PC-9 (cell line): ENCODE results near the gene PARN. TPM values are rescaled to one million over a fixed set of nuclear protein-coding genes. Genes with fewer than 3 reads are reported as not detected.

Experiments
- BruUV-seq: library from RNA; stranded (reverse); fragments of 400-500 nt; replicated peaks from 2 replicates; lab custom pipeline; 2021; lab: Mats Ljungman, UMichigan
- CTCF ChIA-PET: fragments of 300-600 bp; sonication (Branson Sonifier 250); formaldehyde crosslinking; loops from one replicate; lab custom pipeline; 2022; ENCODE audit warnings: antibody characterized with exemption; lab: Charles Lee
- POLR2A ChIA-PET: fragments of 300-600 bp; sonication (Branson Sonifier 250); formaldehyde crosslinking; loops from one replicate; lab custom pipeline; 2022; ENCODE audit warnings: antibody characterized with exemption; ENCODE audit not compliant: unreplicated experiment; lab: Charles Lee
- DNase-seq, 2 experiments: peaks; one replicate each; pipeline versions ENCODE4 v3.0.0 to v3.0.0-alpha.2; 2015 to 2022; ENCODE audit warnings: mixed read lengths in 1 of 2
- H2AFZ ChIP-seq: fragments of 200-600 bp; sonication (generic); 2 replicates; pipeline ENCODE4 v1.8.1; 2017; ENCODE audit warnings: antibody characterized with exemption
- H3F3A ChIP-seq: fragments of 200-600 bp; sonication (generic); 2 replicates; pipeline ENCODE4 v1.8.1; 2017; ENCODE audit warnings: antibody characterized with exemption, mild to moderate bottlenecking, low read depth; ENCODE audit not compliant: insufficient read depth
- H3K27ac ChIP-seq: fragments of 200-600 bp; sonication (generic); 2 replicates; pipeline ENCODE4 v1.6.1; 2016; ENCODE audit warnings: mixed run types
- H3K27me3 ChIP-seq: fragments of 200-600 bp; sonication (generic); 2 replicates; pipeline ENCODE4 v1.6.1; 2016; ENCODE audit warnings: low read depth, mixed run types; ENCODE audit not compliant: insufficient read depth
- H3K36me3 ChIP-seq: fragments of 200-600 bp; sonication (generic); 2 replicates; pipeline ENCODE4 v1.6.1; 2016; ENCODE audit warnings: low read depth, mixed run types
- H3K4me1 ChIP-seq: fragments of 200-600 bp; sonication (generic); replicated peaks from 2 replicates; pipeline ENCODE4 v1.6.1; 2016; ENCODE audit warnings: mixed run types; ENCODE audit not compliant: insufficient read depth
- H3K4me2 ChIP-seq: fragments of 200-600 bp; sonication (generic); 2 replicates; pipeline ENCODE4 v1.6.1; 2017; ENCODE audit warnings: mixed run types
- H3K4me3 ChIP-seq: fragments of 200-600 bp; sonication (generic); 2 replicates; pipeline ENCODE4 v1.6.1; 2016; ENCODE audit warnings: mixed run types
- H3K79me2 ChIP-seq: fragments of 200-600 bp; sonication (generic); 2 replicates; pipeline ENCODE4 v1.6.1; 2017; ENCODE audit warnings: low read depth, mixed run types
- H3K9me2 ChIP-seq: fragments of 200-600 bp; sonication (generic); 2 replicates; pipeline ENCODE4 v1.8.1; 2017; ENCODE audit warnings: mild to moderate bottlenecking; ENCODE audit not compliant: insufficient read depth
- H3K9me3 ChIP-seq: fragments of 200-600 bp; sonication (generic); 2 replicates; pipeline ENCODE4 v1.8.1; 2016; ENCODE audit warnings: low read depth; ENCODE audit not compliant: insufficient read depth
- H4K20me1 ChIP-seq: fragments of 200-600 bp; sonication (generic); 2 replicates; pipeline ENCODE4 v1.8.1; 2017; ENCODE audit not compliant: insufficient read depth
- EZH2 ChIP-seq: fragments of 200-600 bp; sonication (generic); IDR thresholded peaks from 2 replicates; pipeline ENCODE4 v1.8.0; 2017; ENCODE audit warnings: antibody characterized with exemption, low read depth
- intact Hi-C: fragments of 100-400 bp; cut with micrococcal nuclease; formaldehyde crosslinking; loops from one replicate; pipeline ENCODE4 v1.10.0; 2022; ENCODE audit not compliant: unreplicated experiment
- total RNA-seq: library from RNA; stranded (reverse); gene quantifications from 2 replicates; pipeline ENCODE4 v1.2.3, GENCODE V29; 2021
- TF ChIP-seq, protein P1 (sequence below): fragments of 200-600 bp; sonication (generic); conservative IDR thresholded peaks from 2 replicates; pipeline ENCODE4 v1.6.1; 2017; ENCODE audit warnings: mixed run types, antibody characterized with exemption, mild to moderate bottlenecking, moderate library complexity

The PARN gene
- total RNA-seq, 1 experiment from 2014 or later: 53.0 TPM

GRCh38 chr16:14502932-14503741 lies 126.9 kb downstream of the PARN start:
- intact Hi-C loops: loop anchor here (1.0 kb wide), 2 partner anchors 139 to 194 kb away; no protein-coding TSS in a partner anchor
- peak; percentile 55 to 92 for DNase-seq
- Histone ChIP-seq H3K4me3 (peak overlapping the region; percentile 25; the same call in 1 of the 2 replicates), H3F3A (peaks cover 68% of the 10 kb centered on the region), H2AFZ (no peak overlapping the region), H3K4me1 (peaks cover 87% of the 10 kb centered on the region), H3K4me2 (peak overlapping the region; percentile 62), H3K9me3 (no peaks in the 10 kb centered on the region), H3K79me2 (peaks cover 42% of the 10 kb centered on the region), H4K20me1 (no peaks in the 10 kb centered on the region), H3K27me3 (no peaks in the 10 kb centered on the region), H3K36me3 (no peaks in the 10 kb centered on the region; the same call in 1 of the 2 replicates), H3K27ac (peak overlapping the region; percentile 98), H3K9me2 (no peaks in the 10 kb centered on the region)
- CTCF ChIA-PET: interaction anchor here (1.0 kb wide), 1 partner anchor 24 kb away, joined by 3 read pairs; no protein-coding TSS in a partner anchor
- POLR2A ChIA-PET: interaction anchor here (0.5 to 0.6 kb wide), 4 partner anchors 11 to 187 kb away, joined by 3 to 6 read pairs (median 4); no protein-coding TSS in a partner anchor
- no TSS peak for BruUV-seq
- no peak for TF ChIP-seq EZH2
- TF ChIP-seq, protein P1, sequence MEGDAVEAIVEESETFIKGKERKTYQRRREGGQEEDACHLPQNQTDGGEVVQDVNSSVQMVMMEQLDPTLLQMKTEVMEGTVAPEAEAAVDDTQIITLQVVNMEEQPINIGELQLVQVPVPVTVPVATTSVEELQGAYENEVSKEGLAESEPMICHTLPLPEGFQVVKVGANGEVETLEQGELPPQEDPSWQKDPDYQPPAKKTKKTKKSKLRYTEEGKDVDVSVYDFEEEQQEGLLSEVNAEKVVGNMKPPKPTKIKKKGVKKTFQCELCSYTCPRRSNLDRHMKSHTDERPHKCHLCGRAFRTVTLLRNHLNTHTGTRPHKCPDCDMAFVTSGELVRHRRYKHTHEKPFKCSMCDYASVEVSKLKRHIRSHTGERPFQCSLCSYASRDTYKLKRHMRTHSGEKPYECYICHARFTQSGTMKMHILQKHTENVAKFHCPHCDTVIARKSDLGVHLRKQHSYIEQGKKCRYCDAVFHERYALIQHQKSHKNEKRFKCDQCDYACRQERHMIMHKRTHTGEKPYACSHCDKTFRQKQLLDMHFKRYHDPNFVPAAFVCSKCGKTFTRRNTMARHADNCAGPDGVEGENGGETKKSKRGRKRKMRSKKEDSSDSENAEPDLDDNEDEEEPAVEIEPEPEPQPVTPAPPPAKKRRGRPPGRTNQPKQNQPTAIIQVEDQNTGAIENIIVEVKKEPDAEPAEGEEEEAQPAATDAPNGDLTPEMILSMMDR: no peak

DNA sequence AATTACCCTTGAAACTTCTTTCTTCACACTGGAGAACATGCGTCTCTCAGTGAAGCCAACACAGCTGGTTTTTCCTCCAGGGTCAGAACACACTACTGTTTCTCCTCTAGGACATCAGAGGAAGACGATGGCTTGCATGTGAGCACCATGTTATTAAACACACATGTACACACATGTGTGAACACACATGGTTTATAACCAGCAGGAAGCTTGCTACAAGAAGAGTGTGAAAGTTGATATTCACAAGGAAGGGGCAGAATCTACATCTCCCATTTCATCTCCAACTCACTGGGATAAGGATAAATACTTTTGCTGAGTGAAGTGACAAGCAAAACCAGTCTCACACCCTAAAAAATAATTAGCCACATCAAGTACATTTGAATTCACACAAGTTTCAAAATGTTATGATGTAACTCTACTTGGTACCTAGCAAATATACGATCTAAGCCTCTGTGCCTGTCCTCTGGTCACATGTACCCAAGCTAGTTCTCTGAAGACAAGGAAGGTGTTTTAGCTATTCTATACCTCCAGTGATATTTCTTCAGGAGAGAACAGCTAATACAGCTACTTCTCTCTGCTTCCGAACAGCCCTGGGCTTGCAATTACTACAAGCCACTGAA lies 127.7 kb downstream of the PARN start:
- TF ChIP-seq, protein P1: no peak
- TF ChIP-seq EZH2: no peak
- POLR2A ChIA-PET: interaction anchor here (0.5 kb wide), 1 partner anchor 11 kb away, joined by 3 read pairs; no protein-coding TSS in a partner anchor
- H2AFZ ChIP-seq: no peak overlapping the region
- intact Hi-C loops: no loop called here
- H3F3A ChIP-seq: peaks cover 68% of the 10 kb centered on the region
- peaks cover 43% of the 10 kb centered on the region for H3K79me2 ChIP-seq
- H3K27me3 ChIP-seq: no peaks in the 10 kb centered on the region
- H3K9me3 ChIP-seq: no peaks in the 10 kb centered on the region
- H4K20me1 ChIP-seq: no peaks in the 10 kb centered on the region
- TSS peak; percentile 17 for BruUV-seq
- no peak overlapping the region for H3K4me3 ChIP-seq
- H3K4me1 ChIP-seq: peaks cover 93% of the 10 kb centered on the region
- no peaks in the 10 kb centered on the region; the same call in 1 of the 2 replicates for H3K36me3 ChIP-seq
- CTCF ChIA-PET: interaction anchor here (1.0 kb wide), 1 partner anchor 25 kb away, joined by 3 read pairs; no protein-coding TSS in a partner anchor
- peak overlapping the region; percentile 98 for H3K27ac ChIP-seq
- peak overlapping the region; percentile 62 for H3K4me2 ChIP-seq
- peak in 1 of 2 experiments; percentile 58 for DNase-seq
- no peaks in the 10 kb centered on the region for H3K9me2 ChIP-seq
